ENCODE measurements around the gene ITPR3. TPM values are rescaled to one million over a fixed set of nuclear protein-coding genes. Genes with fewer than 3 reads are reported as not detected.
A peak's percentile ranks its signal among the peaks of the same experiment; 100 is the strongest.

ITPR3 gene
- total and polyA plus RNA-seq, 3 donors from 2014 or later = 58.2 to 146 (median 80.3) TPM

DNA sequence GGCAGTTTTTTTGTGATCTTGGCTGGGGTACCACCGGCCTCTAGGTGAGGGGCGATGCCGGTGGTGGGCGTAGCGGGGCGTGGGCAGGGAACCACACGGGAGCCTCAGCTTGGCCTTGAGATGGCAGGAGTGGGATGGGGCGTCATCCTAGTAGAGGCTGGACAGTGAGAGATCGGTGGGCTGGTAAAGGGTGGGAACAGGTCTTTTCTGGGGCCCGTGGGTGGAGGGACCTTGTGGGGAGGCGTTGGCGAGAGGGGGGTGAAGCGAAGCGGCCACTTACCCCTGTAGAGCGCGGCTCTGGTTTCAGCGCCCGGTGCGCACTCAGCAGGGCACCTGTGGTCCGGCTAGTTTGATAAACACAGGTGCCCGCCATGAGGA, 12.0 kb downstream of the ITPR3 start:
- TF ChIP-seq POLR2A (IDR thresholded peaks at IDR 0.05) = no peak
- TF ChIP-seq, protein P1, sequence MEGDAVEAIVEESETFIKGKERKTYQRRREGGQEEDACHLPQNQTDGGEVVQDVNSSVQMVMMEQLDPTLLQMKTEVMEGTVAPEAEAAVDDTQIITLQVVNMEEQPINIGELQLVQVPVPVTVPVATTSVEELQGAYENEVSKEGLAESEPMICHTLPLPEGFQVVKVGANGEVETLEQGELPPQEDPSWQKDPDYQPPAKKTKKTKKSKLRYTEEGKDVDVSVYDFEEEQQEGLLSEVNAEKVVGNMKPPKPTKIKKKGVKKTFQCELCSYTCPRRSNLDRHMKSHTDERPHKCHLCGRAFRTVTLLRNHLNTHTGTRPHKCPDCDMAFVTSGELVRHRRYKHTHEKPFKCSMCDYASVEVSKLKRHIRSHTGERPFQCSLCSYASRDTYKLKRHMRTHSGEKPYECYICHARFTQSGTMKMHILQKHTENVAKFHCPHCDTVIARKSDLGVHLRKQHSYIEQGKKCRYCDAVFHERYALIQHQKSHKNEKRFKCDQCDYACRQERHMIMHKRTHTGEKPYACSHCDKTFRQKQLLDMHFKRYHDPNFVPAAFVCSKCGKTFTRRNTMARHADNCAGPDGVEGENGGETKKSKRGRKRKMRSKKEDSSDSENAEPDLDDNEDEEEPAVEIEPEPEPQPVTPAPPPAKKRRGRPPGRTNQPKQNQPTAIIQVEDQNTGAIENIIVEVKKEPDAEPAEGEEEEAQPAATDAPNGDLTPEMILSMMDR (IDR thresholded peaks at IDR 0.05) = no peak
- no peak for DNase-seq
- no peaks in the 10 kb centered on the region for H3K27me3 ChIP-seq
- no peaks in the 10 kb centered on the region for H3K36me3 ChIP-seq (ENCODE audit: low read depth, missing control alignments)
- H3K4me3 ChIP-seq = peak overlapping the region; percentile 47 to 55
- H3K9me3 ChIP-seq = no peaks in the 10 kb centered on the region
- peaks cover 41% of the 10 kb centered on the region for H3K4me1 ChIP-seq
- intact Hi-C loops (cut with DNase I; ENCODE audit: low total_unique reads) = no loop called here
- H3K27ac ChIP-seq = peak overlapping the region; percentile 39 to 69
- WGBS, 2 donors = 29 to 43% methylated on average over 12 to 21 of the region's 21 CpGs

DNA sequence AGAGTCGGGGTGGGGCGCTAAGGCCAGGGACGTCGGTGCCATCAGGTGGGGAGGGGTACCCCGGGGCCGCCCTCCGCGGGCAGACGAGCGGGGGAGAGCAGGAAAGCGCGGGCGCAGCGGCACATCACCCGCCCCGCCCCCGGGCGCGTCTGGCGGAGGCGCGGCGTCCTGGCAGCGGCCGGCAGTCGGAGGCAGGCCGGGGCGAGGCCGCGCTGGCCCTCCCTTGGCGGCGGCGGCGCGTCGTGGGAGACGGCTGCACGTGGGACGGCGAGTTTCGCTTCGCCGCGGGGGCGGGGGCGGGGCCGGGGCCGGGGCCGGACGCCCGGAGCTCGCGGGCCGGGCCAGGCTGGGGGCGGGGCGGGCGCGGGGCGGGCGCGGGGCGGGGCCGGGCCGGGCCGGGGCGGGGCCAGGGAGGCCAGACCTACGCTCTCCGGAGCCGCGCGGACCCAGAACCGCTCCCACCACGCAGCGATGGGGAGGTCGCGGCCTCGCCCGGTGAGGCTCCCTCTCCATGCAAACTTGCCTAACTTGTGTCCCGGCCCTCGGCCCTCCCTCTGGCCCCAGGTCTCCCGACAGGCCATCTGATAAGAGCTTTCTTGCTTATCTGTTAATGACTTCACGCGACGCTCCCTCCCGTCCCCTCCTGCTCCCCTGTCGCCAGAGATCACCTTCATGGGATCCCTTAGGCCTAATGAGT, 12.5 kb downstream of the ITPR3 start:
- intact Hi-C loops (cut with DNase I; ENCODE audit: low total_unique reads) = no loop called here
- peak; percentile 78 for DNase-seq
- Histone ChIP-seq H3K36me3 (ENCODE audit: low read depth, missing control alignments) (no peaks in the 10 kb centered on the region), H3K4me3 (peak overlapping the region; percentile 47 to 60), H3K4me1 (peaks cover 44% of the 10 kb centered on the region), H3K9me3 (no peaks in the 10 kb centered on the region), H3K27ac (peak overlapping the region; percentile 39 to 69), H3K27me3 (no peaks in the 10 kb centered on the region)
- 3% methylated on average over 41 of the region's 86 CpGs; no CpG with 5 or more reads in 1 of the 2 donors for WGBS, 2 donors
- TF ChIP-seq POLR2A (IDR thresholded peaks at IDR 0.05) = no peak
- TF ChIP-seq, protein P1 (IDR thresholded peaks at IDR 0.05) = no peak

DNA sequence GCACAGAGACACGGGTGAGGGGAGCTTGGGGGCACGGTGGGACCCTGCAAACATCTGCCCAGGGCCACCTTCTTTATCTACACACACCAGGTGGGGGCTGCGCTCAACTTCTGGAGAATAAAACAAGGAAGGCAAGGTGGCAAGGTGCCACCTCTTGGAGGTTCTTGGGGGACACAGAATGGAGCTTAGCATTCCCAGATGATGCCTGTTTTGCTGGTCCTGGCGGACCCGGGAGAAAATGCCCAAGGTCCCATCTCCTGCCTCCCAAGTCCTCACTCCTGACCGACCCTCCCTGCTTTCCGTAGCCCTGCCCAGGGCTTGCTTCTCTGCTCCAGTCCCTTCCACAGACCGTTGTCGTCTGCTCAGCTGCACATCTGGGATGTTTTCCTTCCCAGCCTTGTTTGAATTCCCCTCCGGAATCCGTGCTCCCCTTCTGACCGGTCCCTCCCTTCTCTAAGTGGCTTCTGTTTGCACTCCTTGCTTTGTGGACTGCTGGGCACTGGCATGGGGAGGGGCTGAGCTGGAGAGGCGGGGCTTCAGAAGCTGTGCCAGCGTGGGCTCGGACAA, 13.1 kb downstream of the ITPR3 start:
- no peaks in the 10 kb centered on the region for H3K9me3 ChIP-seq
- H3K36me3 ChIP-seq (ENCODE audit: low read depth, missing control alignments) = no peaks in the 10 kb centered on the region
- H3K27me3 ChIP-seq = no peaks in the 10 kb centered on the region
- peaks cover 46% of the 10 kb centered on the region for H3K4me1 ChIP-seq
- peak overlapping the region in 1 of 2 donors; percentile 1 for H3K27ac ChIP-seq
- intact Hi-C loops (cut with DNase I; ENCODE audit: low total_unique reads) = no loop called here
- TF ChIP-seq, protein P1 (IDR thresholded peaks at IDR 0.05) = no peak
- TF ChIP-seq POLR2A (IDR thresholded peaks at IDR 0.05) = no peak
- no peak for DNase-seq
- WGBS, 2 donors = 14 to 15% methylated on average over 9 to 15 of the region's 15 CpGs
- H3K4me3 ChIP-seq = peak overlapping the region; percentile 29 to 60

GRCh38 chr6:33634946-33635345, 13.8 kb downstream of the ITPR3 start:
- no peak overlapping the region for H3K4me3 ChIP-seq
- no peaks in the 10 kb centered on the region for H3K9me3 ChIP-seq
- H3K4me1 ChIP-seq = peaks cover 46% of the 10 kb centered on the region
- WGBS, 2 donors = 47 to 58% methylated on average over 8 of the region's 8 CpGs
- H3K36me3 ChIP-seq (ENCODE audit: low read depth, missing control alignments) = no peaks in the 10 kb centered on the region
- no peak for DNase-seq
- intact Hi-C loops (cut with DNase I; ENCODE audit: low total_unique reads) = no loop called here
- H3K27ac ChIP-seq = no peak overlapping the region
- TF ChIP-seq, protein P1 (IDR thresholded peaks at IDR 0.05) = no peak
- TF ChIP-seq POLR2A (IDR thresholded peaks at IDR 0.05) = no peak
- H3K27me3 ChIP-seq = no peaks in the 10 kb centered on the region
